Fibroblast of skin of right biceps (primary cell): ENCODE measurements around the gene PRRX1.

Experiments used
- DNase-seq: peaks from one replicate; pipeline ENCODE4 v3.0.0-alpha.2; 2013

PRRX1 gene

DNA sequence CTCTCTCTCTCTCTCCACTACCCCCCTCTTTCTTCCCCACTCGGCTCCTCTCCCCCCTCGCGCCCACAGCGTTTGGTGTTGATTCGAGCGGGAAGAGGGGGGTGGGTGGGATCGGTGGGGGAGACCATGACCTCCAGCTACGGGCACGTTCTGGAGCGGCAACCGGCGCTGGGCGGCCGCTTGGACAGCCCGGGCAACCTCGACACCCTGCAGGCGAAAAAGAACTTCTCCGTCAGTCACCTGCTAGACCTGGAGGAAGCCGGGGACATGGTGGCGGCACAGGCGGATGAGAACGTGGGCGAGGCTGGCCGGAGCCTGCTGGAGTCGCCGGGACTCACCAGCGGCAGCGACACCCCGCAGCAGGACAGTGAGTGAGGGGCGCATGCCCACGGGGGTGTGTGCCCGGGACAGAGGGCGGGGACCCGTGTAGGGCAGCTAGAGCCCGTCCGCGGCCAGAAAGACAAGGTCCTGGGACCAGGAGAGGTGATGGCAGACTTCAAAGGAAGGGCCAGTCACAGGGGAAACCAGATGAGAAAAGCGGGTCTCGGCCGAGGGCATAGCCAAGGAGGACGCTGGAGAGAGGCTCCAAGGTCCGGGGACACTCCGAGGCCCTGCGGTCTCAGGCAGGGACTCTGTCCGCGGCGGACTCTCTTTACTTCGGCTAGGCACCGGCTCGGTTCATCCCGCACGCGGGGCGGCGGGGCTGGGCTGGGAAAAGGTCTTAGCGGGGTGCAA, at the start of gene PRRX1:
Gene PRRX1, plus strand, starts transcription at position 39 of the 735 bp plus-strand sequence. Its CDS starts 88 bp downstream, at position 127.
- DNase-seq = peak; percentile 78

GRCh38 chr1:170617591-170618330, 46.2 kb upstream of the PRRX1 start:
- peak; percentile 16 for DNase-seq

DNA sequence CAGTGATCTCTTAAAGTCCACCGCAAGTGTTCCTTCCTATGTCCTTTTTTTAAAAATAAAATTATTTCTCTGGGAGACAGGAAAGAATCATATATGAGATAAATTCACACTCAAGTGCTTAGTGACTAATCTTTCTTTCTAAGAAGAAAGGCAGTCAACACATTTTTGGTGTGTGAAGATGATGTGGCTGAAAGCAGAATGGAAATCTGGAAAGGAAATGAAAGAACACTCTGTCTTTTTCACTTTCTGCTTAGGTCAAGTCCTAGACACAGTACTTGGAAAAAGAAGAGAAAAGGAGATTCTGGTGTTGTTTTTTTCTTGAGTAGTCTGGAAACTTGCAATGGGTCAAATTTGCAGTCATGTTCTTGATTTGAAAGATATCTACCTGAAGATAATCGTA, 45.5 kb upstream of the PRRX1 start:
- peak; percentile 41 for DNase-seq

DNA sequence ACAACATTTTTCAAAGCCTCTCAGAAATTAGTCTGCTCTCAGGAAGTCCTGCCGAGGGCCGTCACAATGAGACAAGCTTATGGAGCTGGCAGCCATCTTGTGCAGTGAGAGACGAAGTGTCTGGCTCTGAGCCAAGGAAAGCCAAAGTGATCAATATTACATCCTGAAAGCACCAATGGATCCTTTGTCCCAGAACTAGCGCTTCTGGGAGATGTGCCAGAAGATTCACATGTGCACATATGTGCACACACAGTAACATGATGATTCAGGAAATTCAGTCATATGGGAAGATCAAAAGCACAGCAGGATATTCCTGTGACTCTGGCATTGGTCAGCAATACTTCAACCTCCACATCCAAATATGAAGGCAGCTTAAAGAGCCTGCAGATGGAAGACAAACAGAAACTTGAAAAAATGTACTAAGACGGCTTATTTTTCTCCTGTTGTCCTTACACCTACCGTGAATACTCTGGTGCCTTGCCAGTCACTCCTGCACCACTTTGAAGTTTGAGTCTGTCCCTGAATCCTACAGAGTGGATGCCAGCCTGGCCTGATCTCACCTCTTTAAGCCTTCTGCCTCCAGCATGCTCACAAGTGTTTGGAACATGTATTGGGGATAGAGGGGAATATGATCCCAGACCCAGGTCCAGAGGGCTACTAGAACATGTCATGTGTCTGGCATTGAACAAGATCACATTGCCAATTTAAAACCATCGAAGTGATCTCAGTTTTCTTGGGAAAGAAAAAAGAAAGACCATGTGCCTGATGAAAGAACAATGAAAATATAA, 44.5 kb upstream of the PRRX1 start:
- peak; percentile 77 for DNase-seq

DNA sequence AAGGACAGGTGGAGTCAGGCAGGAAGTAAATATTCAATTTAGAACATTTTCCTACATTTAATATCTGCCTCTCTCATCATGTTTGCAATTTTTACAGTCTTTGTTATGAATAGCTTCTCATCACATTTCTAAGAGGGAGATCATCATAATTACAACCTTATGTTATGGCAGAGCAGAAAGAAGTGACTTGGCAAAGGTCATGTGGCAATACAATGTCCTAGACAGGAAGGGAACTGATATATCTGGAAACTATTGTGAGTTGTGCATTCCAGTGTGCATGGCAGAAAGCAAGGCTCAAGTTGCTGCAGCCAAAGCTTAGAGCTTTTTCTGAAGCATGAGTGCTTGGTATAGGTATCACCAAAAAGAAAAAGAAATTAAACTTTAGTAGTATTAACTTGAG, 43.8 kb upstream of the PRRX1 start:
- DNase-seq = peak; percentile 84

- DNase-seq = peak; percentile 95
These were observed 40.8 kb upstream of the PRRX1 start for GRCh38 chr1:170623171-170623570.

DNA sequence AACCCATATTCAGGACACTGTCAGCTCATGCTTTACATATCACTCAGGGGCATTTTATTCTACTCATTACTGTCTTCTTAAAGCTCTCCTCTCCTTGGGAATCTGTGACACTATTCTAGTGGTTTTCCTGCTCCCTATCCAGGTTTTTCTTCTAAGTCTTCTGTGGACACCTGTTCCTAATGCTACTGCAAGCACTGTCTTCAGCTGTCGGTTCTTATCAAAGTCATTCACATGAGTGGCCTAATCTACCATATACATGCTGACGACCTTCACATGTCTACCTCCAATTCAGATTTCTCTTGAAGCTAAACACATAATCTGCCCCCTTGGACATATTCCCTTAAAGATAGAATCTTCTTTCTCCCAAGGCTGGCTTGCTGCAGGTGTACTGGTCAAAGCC, 39.8 kb upstream of the PRRX1 start:
- DNase-seq = no peak

DNA sequence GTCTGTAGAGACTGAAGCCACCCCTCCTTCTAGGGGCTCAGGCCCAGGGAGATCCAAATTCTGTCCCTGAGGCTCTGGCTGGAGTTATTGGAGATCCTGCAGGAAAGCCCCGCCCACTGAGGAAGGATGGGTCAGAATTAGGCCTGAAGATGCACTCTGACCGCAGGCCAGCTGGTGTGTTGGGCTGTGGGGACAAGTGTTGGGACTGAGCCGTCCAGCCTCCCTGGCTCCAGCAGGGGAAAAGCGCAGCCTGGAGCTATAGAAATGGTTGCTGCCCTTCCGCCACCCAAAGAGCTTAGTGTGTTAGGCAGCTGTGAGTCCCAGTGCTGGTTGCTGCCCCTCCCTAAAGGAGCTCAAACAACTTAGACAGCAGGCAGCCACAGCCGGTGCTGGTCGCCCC, 33.0 kb upstream of the PRRX1 start:
- no peak for DNase-seq

DNA sequence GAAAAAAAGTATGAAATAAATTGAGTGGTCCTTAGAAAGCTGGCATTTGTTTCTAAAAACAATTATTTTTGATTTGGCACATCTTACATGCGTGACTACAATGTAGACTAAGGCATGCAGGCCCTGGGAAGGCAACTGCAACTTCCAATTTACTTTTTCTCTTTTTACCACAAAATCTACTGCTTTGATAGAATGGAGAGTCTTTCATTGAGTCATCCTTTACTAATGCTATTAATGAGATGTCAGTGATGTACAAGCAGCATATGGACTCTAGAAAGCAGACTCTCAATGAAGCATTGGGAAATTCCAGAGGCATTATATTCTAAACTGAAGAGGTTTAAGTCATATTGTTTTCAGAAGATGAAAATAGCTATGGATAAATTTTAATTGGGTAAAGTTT, 29.6 kb upstream of the PRRX1 start:
- peak; percentile 92 for DNase-seq

GRCh38 chr1:170634824-170635410, 29.0 kb upstream of the PRRX1 start:
- peak; percentile 71 for DNase-seq

- DNase-seq = no peak
These were observed 23.4 kb upstream of the PRRX1 start for GRCh38 chr1:170640581-170640980.

- DNase-seq = no peak
These were observed 6.6 kb upstream of the PRRX1 start for GRCh38 chr1:170657275-170657853.

GRCh38 chr1:170659399-170660035, 4.4 kb upstream of the PRRX1 start:
- peak; percentile 58 for DNase-seq

DNA sequence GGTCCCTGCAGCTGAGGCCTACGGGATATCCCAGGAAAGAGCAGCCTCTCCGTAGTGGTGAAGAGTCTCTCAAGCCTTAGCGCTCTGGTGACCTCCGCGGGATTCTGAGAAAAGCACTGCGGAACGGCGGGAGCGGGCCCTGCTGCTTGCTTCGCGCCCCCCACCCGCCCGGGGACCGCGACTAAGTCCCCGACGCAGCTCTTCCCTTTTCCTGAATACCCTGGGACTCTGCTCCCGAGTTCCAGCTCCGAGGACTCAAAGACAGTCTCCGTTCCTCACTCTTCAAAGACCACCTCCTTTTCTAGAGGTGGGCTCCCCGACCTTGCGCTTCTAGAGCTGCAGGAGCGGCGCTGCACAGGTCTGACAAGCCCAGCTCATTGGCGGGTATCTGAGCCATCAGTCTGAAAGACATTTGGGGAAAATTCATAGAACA, 3.6 kb upstream of the PRRX1 start:
- DNase-seq = peak; percentile 60

DNA sequence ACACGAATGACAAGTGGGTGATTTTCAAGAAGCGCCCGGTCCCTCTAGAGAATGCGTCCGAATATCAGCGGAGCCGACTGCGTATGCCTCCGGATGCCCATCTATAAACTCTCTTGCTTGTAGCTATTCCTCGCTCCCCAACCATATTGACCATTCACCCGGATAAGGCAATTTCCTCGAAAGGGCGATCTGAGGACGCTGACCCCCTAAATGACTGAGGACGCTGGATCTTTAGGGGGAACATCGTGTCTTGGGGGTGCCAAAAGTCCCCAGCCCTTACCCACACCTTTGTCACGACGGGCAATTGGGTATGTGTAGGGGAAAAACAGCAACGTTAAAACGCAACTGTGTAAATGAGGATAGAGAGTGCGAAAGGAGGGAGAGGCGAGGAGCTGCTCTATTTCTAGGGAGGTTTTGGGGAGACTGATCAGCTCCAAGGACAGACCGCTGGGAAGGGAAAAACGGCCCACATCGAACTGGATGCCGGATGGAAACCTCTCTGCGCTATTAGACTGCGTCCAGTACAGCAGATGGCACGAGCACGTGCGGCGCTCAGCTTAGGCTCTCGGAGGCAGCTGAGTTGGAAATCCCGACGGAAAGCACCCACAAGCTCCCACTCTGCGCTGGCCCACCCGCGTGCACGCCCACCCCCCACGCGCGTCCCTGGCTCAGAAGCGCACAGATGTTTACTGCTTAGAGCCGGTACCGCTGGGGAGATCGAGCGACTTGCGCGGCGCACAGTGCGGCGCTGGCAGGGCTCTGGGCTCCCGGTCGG, 2.9 kb upstream of the PRRX1 start:
- DNase-seq = peak; percentile 63

GRCh38 chr1:170661646-170662411, 2.1 kb upstream of the PRRX1 start:
- DNase-seq = peak; percentile 83

GRCh38 chr1:170662561-170663403, 1.1 kb upstream of the PRRX1 start:
- DNase-seq = peak; percentile 77

- DNase-seq = peak; percentile 63
These were observed 383 bp upstream of the PRRX1 start for GRCh38 chr1:170663404-170664092.
